ENCODE data around the gene GPR101. TPM values are rescaled to one million over a fixed set of nuclear protein-coding genes. Genes with fewer than 3 reads are reported as not detected.

The GPR101 gene
- total RNA-seq (2022; extraction: Qiagen RNA extraction), result not detected in 5 replicates

GRCh38 chrX:137033774-137034507 lies at the start of gene GPR101:
GPR101 (minus strand) TSS chrX:137033995; CDS start chrX:137031674, 2,321 bp downstream.

Other genes with a start within 250 kb of the GPR101 start
- gene RBMX, start 153.3 kb downstream of the GPR101 start, total RNA-seq (2022; extraction: Qiagen RNA extraction), result 215 to 278 TPM (median 221 TPM) in 5 replicates

Data from A549 treated with Mapracorat at 1 μM for 4 hours (cell line).